Measurements from ENCODE around the gene RGS5.

RGS5 gene

DNA sequence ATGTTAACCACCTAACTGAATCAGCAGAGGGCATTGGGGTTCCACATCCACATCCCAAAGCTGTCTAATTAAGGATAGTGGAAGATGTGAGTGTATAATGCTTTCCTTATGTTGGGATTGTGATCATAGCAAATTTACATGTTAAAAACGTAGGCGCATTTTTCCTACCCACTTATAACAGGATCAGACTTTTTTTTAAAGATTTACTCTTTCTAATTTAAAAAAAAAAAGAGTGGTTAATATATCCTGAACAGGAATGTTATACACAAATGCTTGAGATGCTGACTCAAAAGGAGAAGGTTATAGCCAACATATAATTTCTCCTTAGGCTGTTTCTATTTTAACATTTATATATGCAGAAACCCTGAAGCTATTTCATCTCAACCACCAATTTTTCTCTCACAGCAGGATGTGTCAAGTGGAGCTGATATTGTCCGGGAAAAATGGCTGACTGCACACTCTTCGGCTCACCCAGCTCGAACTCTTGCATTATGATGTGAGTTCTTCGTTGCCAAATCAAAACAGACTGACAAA is 40.3 kb downstream of the RGS5 start:
- DNase-seq, result no peak
- in situ Hi-C loops (cut with HindIII; ENCODE audit: low pct_ligation_motif_present, low pct_unique_long_range_greater_than_20kb, low sequenced_read_pairs), result no loop called here

DNA sequence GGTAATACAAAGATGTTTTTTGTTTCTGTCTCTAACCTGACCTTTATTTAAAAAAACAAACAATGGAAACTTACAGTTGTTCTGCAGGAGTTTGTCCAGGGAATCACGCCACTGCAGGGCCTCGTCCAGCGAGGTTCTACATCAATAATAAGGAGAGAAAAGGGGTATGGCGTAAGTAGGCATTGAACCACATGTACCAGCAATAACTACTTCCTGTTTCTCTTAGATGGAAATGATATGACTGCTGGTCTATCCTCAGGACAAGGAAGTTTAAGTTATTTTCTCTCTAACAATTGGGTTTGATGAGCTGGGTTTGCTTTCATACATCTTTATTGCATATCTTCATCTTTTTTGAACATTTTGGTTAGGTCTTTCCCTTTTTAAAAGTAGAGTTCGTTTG is 40.9 kb downstream of the RGS5 start:
- in situ Hi-C loops (cut with HindIII; ENCODE audit: low pct_ligation_motif_present, low pct_unique_long_range_greater_than_20kb, low sequenced_read_pairs), result no loop called here
- DNase-seq, result no peak

DNA sequence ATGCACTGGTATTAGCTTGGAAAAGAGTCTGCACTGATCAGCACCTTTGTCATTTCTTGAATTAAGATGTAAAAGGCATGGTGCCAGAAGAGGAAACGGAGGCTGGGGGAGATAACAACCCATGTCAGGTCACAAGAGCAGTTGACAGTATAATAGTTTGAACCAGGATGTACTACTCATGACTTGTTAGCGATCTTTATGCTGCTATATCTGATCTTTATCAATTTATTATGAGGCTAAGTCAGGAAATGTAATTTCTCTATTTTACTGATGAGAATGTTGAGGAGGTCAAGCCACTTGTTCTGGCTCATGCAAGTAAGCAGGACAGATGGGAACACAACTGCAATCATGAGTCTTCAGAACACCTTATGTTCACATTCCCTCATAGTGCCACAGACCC is 41.4 kb downstream of the RGS5 start:
- DNase-seq, result no peak
- in situ Hi-C loops (cut with HindIII; ENCODE audit: low pct_ligation_motif_present, low pct_unique_long_range_greater_than_20kb, low sequenced_read_pairs), result no loop called here

DNA sequence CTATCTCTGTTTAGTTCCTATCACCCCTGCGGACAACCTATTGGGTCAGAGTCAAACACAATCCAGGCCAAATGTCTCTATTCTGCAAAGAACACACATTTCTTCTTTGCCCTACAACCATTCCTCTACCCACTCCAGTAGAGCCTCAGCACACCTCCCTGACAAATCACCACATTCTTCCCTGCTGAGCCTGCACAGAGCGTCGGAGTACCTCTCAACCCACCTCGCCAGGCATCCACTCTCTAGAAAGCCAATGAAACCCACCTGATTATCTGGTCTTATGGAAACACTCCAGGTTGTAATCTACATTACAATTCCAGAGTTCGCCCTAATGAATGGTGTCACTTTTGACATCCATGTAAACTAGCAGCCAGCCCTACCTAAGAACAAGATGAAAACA is 47.1 kb downstream of the RGS5 start:
- DNase-seq, result no peak
- in situ Hi-C loops (cut with HindIII; ENCODE audit: low pct_ligation_motif_present, low pct_unique_long_range_greater_than_20kb, low sequenced_read_pairs), result no loop called here

DNA sequence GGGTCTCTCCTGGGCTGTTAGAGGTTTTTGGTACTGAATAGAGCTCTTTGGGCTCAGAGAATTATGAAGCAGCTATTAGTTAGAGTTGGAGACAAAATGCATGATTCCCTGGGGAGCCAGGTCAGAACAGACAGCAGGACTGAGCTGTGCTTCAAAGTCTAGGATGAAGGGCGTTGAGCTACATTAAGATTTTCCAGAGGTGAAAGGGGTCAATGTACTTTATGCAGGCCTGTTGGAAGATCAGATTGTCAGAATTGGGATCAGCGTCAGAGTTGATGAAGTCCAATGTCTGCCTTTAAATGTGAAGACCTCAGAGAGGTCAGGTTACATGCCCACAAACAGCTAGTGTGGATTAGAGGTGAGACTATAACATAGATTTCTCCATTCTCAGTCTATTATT is 53.8 kb downstream of the RGS5 start:
- no peak for DNase-seq
- in situ Hi-C loops (cut with HindIII; ENCODE audit: low pct_ligation_motif_present, low pct_unique_long_range_greater_than_20kb, low sequenced_read_pairs), result no loop called here

DNA sequence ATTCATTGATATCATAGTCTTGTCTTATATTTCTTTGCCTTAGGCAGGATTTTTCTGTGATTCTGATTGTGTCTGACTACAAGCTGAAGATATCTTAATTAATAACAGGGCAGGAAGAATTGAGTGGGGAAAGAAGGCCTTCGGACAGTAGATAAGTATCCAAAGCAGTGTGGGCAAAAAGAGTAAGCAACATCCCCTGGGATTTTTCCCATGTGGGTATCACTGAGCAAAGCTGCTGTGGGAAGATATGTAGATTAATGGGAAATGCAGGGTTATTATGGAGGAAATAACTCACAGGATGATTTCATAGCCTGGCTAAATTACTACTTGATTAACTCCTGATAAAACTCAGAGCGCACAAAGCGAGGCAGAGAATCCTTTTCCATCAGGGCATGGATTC is 55.7 kb downstream of the RGS5 start:
- in situ Hi-C loops (cut with HindIII; ENCODE audit: low pct_ligation_motif_present, low pct_unique_long_range_greater_than_20kb, low sequenced_read_pairs), result no loop called here
- no peak for DNase-seq

DNA sequence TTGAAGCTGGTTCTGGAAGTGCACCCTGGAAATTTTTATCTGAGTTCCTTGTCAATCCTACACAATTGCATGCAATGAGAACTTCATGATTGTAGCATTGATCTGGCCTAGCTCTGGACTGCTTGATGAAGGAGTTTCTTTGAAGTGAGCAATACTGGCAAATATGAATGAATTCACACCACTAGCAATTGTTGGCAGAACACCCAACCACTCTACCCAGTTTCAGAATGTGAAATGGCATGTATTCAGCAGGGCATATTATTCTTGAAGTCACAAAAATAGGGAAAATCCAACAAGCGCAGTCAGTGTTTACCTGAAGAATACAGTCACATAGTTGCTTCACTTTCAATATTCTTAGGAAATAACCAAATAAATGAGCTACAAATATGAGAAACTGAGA is 57.3 kb downstream of the RGS5 start:
- in situ Hi-C loops (cut with HindIII; ENCODE audit: low pct_ligation_motif_present, low pct_unique_long_range_greater_than_20kb, low sequenced_read_pairs), result no loop called here
- no peak for DNase-seq

DNA sequence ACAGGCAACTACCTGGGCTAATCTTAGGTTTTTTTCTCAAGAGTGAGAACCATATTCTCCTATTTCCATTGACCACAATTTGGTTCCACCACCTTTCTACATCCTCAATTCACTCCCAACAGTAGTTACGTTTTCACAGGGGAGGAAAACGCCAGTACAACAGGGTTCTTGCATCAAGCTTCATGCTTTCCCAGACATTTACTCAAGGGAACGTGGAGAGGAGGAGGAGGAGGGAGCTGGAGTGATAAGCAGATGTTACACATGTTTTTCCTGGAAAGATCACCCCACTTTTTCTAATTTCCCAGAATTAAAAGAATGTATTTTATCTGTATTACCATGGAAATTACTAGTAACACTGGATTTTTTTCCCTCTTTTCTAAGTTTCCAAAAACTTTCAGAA is 58.3 kb downstream of the RGS5 start:
- DNase-seq, result no peak
- in situ Hi-C loops (cut with HindIII; ENCODE audit: low pct_ligation_motif_present, low pct_unique_long_range_greater_than_20kb, low sequenced_read_pairs), result no loop called here

DNA sequence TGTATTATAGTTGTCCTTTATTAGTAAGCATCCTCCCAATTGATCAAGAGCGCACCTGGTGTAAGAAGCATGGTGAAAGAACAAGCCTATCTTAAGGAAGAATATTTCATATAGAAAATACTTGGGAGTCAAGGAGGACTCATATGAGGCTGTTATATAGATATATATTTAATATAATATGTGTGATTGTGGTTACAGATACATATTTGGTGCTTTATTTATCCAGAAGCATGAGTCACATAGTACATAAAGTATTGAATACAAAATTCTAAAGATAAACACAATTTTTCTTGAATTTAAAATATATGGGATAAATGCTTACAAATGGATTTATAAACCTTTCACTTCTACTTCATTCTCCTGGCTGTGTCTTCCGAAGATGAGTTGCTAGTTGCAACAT is 60.6 kb downstream of the RGS5 start:
- DNase-seq, result no peak
- in situ Hi-C loops (cut with HindIII; ENCODE audit: low pct_ligation_motif_present, low pct_unique_long_range_greater_than_20kb, low sequenced_read_pairs), result no loop called here

DNA sequence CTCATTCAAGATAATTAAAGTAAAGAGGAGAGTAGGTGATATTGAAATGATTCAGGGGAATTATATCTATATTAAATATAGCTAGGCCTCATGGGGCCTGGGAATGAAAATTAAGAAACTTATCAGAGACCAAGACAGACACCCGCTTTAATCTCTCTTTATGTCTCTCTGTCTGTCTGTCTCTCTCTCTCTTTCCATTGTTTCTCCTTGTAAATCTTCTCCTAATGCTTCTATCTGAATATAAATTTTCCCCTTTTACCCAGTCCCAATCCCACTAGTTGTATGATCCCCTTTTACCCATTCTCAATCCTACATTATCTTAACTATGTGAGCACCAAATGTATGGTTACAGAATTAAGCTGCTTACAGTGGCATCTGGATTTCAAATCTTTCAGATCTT is 61.2 kb downstream of the RGS5 start:
- in situ Hi-C loops (cut with HindIII; ENCODE audit: low pct_ligation_motif_present, low pct_unique_long_range_greater_than_20kb, low sequenced_read_pairs), result no loop called here
- DNase-seq, result no peak

DNA sequence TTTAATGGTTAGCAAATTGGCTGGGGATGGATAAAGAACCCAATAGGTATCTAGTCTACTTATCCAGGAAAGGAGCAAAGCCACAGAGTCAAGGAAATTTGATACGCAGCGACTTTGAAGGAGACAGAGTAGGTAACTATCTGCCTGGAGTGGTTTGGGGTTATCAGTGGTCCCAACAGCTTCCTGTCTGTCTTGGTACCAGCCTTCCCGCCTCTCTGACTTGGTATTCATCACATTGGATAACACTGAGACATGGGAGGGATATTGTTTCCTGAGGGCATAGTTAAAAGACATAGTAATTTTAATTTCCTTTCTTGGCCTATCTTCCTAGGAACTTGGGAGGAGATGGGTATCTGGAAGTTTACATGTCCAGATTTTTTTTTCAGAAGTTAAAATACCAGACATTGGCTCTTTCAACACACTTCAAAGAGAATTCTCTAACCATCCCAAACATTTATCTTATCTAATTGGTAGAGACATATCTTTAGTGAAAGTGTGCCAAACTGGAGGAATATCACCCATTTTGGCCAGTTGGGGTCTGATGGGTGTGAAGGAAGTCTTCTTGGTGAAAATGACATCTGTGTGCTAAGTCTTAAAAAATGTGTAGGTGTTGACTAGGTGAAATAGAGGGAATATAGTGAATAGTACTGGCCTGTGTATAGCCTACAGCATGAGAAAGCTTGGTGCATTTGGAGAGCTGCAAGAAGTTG is 65.0 kb downstream of the RGS5 start:
- DNase-seq, result no peak
- in situ Hi-C loops (cut with HindIII; ENCODE audit: low pct_ligation_motif_present, low pct_unique_long_range_greater_than_20kb, low sequenced_read_pairs), result no loop called here

DNA sequence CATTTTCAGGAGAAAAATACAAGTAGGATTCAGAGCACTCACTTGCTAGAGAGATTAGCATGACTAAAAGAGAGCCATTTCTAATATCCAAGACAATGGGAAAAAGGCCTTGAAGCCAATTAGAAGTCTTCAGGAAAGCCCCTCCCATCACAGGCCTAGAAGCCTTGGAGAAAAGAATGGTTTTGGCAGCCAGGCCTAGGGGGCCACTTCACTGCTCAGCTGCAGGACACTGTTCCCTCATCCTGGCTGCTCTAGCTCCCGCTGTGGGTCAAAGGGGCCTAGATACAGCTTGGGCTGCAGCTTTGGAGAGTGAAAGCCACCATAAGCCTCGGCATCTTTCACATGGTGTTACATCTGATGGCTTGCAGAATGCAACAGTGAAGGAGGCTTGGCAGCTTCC is 70.7 kb downstream of the RGS5 start:
- in situ Hi-C loops (cut with HindIII; ENCODE audit: low pct_ligation_motif_present, low pct_unique_long_range_greater_than_20kb, low sequenced_read_pairs), result no loop called here
- DNase-seq, result no peak

DNA sequence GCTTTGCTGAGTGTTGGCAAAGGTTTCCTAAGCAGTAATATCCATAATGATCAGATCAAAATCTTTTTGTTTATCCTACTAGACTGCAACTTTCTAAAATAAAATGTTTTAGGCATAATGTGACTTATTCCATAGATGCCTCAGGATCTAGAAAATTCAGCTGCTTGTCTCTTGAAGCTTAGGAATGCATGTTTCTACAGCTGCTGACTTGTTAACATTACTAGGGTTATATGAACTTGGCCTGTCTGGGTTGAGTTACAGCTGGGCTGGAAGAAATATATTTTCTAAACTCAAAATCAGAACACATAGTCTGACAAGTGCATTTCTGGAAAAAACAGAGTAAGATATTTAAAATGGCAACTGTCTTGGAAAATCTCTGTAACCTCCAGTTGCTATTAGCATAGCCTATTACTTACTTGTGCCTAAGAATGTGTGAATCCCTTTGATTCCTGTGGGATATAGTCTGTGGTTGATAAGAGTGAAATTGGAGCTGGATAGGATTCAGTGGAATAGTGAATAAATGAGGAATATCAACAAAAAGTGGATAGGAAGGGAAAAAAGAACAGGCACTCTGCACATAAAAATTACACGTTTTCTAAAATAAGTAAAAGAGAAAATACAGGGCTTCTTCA is 72.4 kb downstream of the RGS5 start:
- in situ Hi-C loops (cut with HindIII; ENCODE audit: low pct_ligation_motif_present, low pct_unique_long_range_greater_than_20kb, low sequenced_read_pairs), result no loop called here
- no peak for DNase-seq

DNA sequence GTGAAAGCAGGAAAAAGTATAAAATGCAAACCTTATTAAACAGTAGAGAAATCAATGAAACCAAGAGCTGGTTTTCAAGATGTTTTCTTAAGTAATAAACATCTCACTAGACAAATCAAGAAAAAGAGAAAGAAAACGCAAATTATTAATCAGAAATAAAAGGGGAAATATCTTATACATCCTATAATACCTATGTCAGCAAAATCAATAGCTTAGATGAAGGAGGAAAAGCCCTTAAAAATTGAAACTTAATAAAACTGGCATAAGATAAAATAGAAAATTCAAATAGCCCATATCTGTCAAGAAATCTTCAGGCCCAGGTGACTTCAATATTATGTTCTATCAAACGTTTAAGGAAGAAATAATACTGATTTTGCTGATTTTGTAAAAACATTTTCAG is 74.4 kb downstream of the RGS5 start:
- in situ Hi-C loops (cut with HindIII; ENCODE audit: low pct_ligation_motif_present, low pct_unique_long_range_greater_than_20kb, low sequenced_read_pairs), result no loop called here
- DNase-seq, result no peak

DNA sequence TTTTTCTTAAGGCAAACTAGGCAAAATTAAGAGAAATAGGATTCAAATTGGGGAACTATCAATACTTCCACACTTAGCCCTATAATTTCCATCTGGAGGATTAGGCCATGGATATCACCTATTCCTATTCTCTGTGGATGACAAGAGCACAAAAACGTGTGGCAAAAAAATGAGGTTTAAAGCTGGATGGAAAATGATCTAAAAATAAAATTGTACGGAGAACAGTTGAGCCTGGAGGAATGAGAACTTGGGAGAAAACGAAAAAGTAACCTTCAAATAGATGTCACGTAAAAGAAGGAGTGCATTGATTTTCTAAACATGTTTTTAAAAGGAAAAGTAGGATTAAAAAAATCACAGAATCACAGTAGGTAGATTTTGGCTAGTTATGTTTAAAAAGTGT is 77.9 kb downstream of the RGS5 start:
- no peak for DNase-seq
- in situ Hi-C loops (cut with HindIII; ENCODE audit: low pct_ligation_motif_present, low pct_unique_long_range_greater_than_20kb, low sequenced_read_pairs), result no loop called here

DNA sequence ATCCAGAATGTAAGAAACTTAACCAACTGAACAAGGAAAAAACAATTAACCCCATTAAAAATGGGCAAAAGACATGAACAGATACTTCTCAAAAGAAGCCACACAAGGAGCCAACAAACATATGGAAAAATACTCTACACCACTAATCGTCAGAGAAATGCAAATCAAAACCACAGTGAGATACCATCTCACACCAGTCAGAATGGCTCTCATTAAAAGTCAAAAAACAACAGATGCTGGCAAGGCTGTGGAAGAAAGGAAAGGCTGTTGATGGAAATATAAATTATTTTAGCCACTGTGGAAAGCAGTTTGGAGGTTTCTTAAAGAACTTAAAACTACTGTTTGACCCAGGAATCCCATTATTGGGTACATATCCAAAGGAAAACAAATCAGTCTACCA is 82.3 kb downstream of the RGS5 start:
- no peak for DNase-seq
- in situ Hi-C loops (cut with HindIII; ENCODE audit: low pct_ligation_motif_present, low pct_unique_long_range_greater_than_20kb, low sequenced_read_pairs), result no loop called here

DNA sequence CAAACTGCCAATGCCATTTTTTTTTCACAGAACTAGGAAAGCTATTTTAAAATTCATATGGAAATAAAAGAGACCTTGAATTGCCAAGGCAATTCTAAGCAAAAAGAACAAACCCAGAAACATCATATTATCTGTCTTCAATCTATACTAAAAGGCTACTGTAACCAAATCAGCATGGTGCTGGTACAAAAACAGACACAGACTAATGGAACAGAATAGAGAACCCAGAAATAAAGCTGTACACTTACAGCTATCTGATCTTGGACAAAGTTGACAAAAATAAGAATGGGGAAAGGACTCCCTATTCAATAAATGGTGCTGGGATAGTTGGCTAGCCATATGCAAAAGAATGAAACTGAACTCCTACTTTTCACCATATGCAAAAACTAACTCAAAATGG is 83.0 kb downstream of the RGS5 start:
- no peak for DNase-seq
- in situ Hi-C loops (cut with HindIII; ENCODE audit: low pct_ligation_motif_present, low pct_unique_long_range_greater_than_20kb, low sequenced_read_pairs), result no loop called here

DNA sequence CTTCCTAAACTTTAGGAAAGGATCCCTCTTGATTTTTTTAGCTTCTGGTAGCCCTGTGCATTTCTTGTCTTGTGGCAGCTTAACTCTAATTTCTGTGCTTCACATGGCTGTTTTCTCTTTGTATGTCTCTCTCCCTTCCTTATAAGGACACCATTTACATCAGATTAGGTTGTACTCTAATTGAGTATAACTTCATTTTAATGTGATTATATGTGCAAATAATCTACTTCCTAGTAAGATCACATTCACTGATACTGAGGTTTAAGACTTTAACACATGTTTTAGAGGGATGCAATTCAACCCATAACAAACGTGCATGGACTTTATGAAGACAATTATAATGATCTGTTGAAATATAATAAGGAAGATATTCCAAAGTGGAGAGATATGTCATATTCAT is 86.8 kb downstream of the RGS5 start:
- DNase-seq, result no peak
- in situ Hi-C loops (cut with HindIII; ENCODE audit: low pct_ligation_motif_present, low pct_unique_long_range_greater_than_20kb, low sequenced_read_pairs), result no loop called here

DNA sequence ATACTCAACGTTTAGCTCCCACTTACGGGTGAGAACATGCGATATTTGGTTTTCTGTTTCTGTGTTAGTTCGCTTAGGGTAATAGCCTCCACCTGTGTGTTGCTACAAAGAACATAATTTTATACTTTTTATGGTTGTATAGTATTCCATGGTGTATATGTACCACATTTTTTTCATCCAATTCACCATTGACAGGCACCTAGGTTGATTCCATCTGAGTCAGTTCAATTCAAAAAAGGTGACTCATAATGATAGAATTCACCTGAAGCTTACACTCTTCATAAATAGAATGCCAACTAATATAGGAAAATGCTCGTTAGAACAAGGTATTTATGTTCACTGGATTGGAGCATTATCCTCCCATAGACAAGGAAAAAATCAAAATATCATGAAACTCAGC is 95.1 kb downstream of the RGS5 start:
- in situ Hi-C loops (cut with HindIII; ENCODE audit: low pct_ligation_motif_present, low pct_unique_long_range_greater_than_20kb, low sequenced_read_pairs), result no loop called here
- DNase-seq, result no peak

DNA sequence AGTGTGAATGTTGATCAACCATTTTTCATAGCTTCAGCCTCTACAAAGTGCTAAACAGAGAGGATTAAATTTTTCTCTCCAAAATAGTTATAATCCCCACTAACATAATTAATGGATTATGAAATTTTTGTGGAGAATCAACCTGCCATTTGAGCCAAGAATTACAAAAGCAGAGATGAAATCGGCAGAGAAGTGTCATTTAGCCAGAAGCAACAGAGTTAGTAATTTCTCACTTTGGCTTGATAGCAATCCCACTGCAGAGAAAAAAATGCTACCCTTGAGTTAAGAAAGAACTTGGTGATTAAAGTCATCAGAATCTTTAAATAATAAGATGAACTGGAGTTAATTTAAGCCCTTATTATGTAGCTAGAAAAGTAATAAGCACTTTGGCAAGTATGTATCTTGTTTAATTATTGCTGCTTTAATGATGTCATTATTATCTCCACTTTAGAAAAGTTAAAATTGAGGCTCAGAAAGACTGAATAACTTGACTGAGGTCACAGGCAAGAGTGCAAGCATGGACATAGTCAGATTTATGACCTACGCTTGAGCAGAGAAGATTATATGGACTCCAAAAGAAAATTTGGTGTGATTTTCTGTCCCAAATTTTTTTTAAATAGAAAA is 96.2 kb downstream of the RGS5 start:
- in situ Hi-C loops (cut with HindIII; ENCODE audit: low pct_ligation_motif_present, low pct_unique_long_range_greater_than_20kb, low sequenced_read_pairs), result no loop called here
- no peak for DNase-seq

Measured in ACHN (cell line).